Ramos (cell line): ENCODE measurements around the gene LCN2.

Source experiments
- in situ Hi-C: fragments of 300-500 bp; cut with MboI; formaldehyde crosslinking; loops from one replicate; pipeline ENCODE4 v1.14.3; 2022; ENCODE audit warnings: low sequenced_read_pairs; ENCODE audit not compliant: unreplicated experiment

The LCN2 gene

GRCh38 chr9:128146591-128147120 lies 2.6 kb upstream of the LCN2 start:
- in situ Hi-C loops: no loop called here

- in situ Hi-C loops: no loop called here
Measured at GRCh38 chr9:128148509-128149000, 698 bp upstream of the LCN2 start.

- in situ Hi-C loops: no loop called here
Measured at GRCh38 chr9:128149951-128150593, 819 bp downstream of the LCN2 start.

GRCh38 chr9:128150594-128151308 lies 1.5 kb downstream of the LCN2 start:
- in situ Hi-C loops: no loop called here

- in situ Hi-C loops: no loop called here
Measured at GRCh38 chr9:128151309-128152132, 2.3 kb downstream of the LCN2 start.

GRCh38 chr9:128152133-128153059 lies 3.1 kb downstream of the LCN2 start:
- in situ Hi-C loops: no loop called here

GRCh38 chr9:128153060-128153946 lies 4.0 kb downstream of the LCN2 start:
- in situ Hi-C loops: no loop called here

GRCh38 chr9:128153947-128154695 lies 4.9 kb downstream of the LCN2 start:
- in situ Hi-C loops: no loop called here

- in situ Hi-C loops: no loop called here
Measured at GRCh38 chr9:128155736-128156500, 6.7 kb downstream of the LCN2 start.

GRCh38 chr9:128159522-128159783 lies 10.2 kb downstream of the LCN2 start:
- in situ Hi-C loops: no loop called here

- in situ Hi-C loops: no loop called here
Measured at GRCh38 chr9:128159784-128160602, 10.7 kb downstream of the LCN2 start, which contains the start of gene BBLN. Gene BBLN (plus strand): TSS chr9:128160265. CDS start chr9:128160408, 143 bp downstream.

- in situ Hi-C loops: no loop called here
Measured at GRCh38 chr9:128160603-128160987, 11.3 kb downstream of the LCN2 start.

- in situ Hi-C loops: no loop called here
Measured at GRCh38 chr9:128161215-128161902, 12.1 kb downstream of the LCN2 start.

GRCh38 chr9:128162215-128163026 lies 13.2 kb downstream of the LCN2 start:
- in situ Hi-C loops: no loop called here

- in situ Hi-C loops: no loop called here
Measured at GRCh38 chr9:128163027-128163515, 13.8 kb downstream of the LCN2 start.
